HCT116 (cell line): ENCODE data around the gene FGD4. TPM values are rescaled to one million over a fixed set of nuclear protein-coding genes. Genes with fewer than 3 reads are reported as not detected.

ENCODE experiments used
- ATAC-seq: fragments of 200-7000 bp; cut with Tn5 transposase; 2 replicates; pipeline ENCODE4 v1.9.1; 2020; ENCODE audit warnings: mild to moderate bottlenecking, moderate library complexity
- BruUV-seq: library from RNA; stranded (reverse); fragments of 400-500 nt; replicated peaks from 2 replicates; lab custom pipeline; 2021; lab: Mats Ljungman, UMichigan
- CTCF ChIA-PET: fragments of 300-600 bp; sonication (Branson Sonifier 250); formaldehyde crosslinking; loops from one replicate; lab custom pipeline; 2021; ENCODE audit warnings: antibody characterized with exemption; lab: Charles Lee
- POLR2A ChIA-PET: fragments of 300-600, 350-600 bp; sonication (Branson Sonifier 250); formaldehyde crosslinking; loops from one replicate; lab custom pipeline; 2021; ENCODE audit warnings: antibody characterized with exemption; lab: Charles Lee
- RAD21 ChIA-PET, 2 experiments: fragments of 300-600 bp; sonication (Branson Sonifier 250); formaldehyde crosslinking; loops; one replicate each; lab custom pipeline; 2023; ENCODE audit warnings: low total read pairs in 2 of 2; ENCODE audit not compliant: uncharacterized antibody in 2 of 2, unreplicated experiment in 2 of 2, low non-redundant PET in 1 of 2; lab: Charles Lee
- DNase-seq: peaks from one replicate; pipeline ENCODE4 v3.0.0-alpha.2; 2010; ENCODE audit warnings: low read depth, low spot score
- H2AFZ ChIP-seq: fragments of 200-600 bp; shearing (Covaris generic), sonication (generic); 2 replicates; pipeline ENCODE4 v1.6.1; 2017; ENCODE audit warnings: low read depth, mixed run types, mixed read lengths, antibody characterized with exemption, low read length; ENCODE audit not compliant: poor library complexity, severe bottlenecking
- H3K27ac ChIP-seq: 2 replicates; pipeline ENCODE4 v1.5.1; 2012; ENCODE audit warnings: low read depth, low read length
- H3K27me3 ChIP-seq: fragments of 200-600 bp; sonication (generic); 2 replicates; pipeline ENCODE4 v1.6.1; 2016; ENCODE audit warnings: mixed run types, low read length, mixed read lengths; ENCODE audit not compliant: insufficient read depth
- H3K36me3 ChIP-seq, 2 experiments: fragments of 200-500 bp in 1 of 2; fragments of 200-600 bp in 1 of 2; sonication (Bioruptor generic) in 1 of 2; sonication (generic) in 1 of 2; 2 replicates each; pipeline versions ENCODE4 v1.5.1 to v1.6.1; 2014 to 2016; ENCODE audit warnings: low read length in 2 of 2, inconsistent platforms in 1 of 2, mixed read lengths in 1 of 2, mixed run types in 1 of 2; ENCODE audit not compliant: insufficient read depth in 2 of 2, control insufficient read depth in 1 of 2
- H3K4me1 ChIP-seq, 2 experiments: fragments of 200-600 bp in 1 of 2; sonication (generic) in 1 of 2; 2 replicates each; pipeline versions ENCODE4 v1.5.1 to v1.6.1; 2012 to 2017; ENCODE audit warnings: low read length in 2 of 2, inconsistent platforms in 1 of 2, mild to moderate bottlenecking in 1 of 2, mixed read lengths in 1 of 2, mixed run types in 1 of 2, moderate library complexity in 1 of 2; ENCODE audit not compliant: insufficient read depth in 2 of 2, control insufficient read depth in 1 of 2
- H3K4me2 ChIP-seq: fragments of 200-600 bp; sonication (generic); 2 replicates; pipeline ENCODE4 v1.6.1; 2017; ENCODE audit warnings: mixed run types, low read length, mixed read lengths
- H3K4me3 ChIP-seq, 2 experiments: fragments of 200-600 bp in 1 of 2; sonication (generic) in 1 of 2; replicated peaks in 1 of 2; 2 replicates each; pipeline ENCODE4 v1.5.1; 2011 to 2016; ENCODE audit warnings: low read length in 2 of 2, control low read depth in 1 of 2, low read depth in 1 of 2, mild to moderate bottlenecking in 1 of 2, mixed read lengths in 1 of 2, mixed run types in 1 of 2
- H3K79me2 ChIP-seq: fragments of 200-600 bp; sonication (generic); 2 replicates; pipeline ENCODE4 v1.6.1; 2017; ENCODE audit warnings: mild to moderate bottlenecking, mixed run types, low read length, moderate library complexity, mixed read lengths; ENCODE audit not compliant: insufficient read depth
- H3K9ac ChIP-seq: fragments of 200-600 bp; sonication (generic); 2 replicates; pipeline ENCODE4 v1.6.1; 2016; ENCODE audit warnings: low read length, mixed read lengths
- H3K9me2 ChIP-seq: fragments of 200-600 bp; sonication (generic), shearing (Covaris generic); 2 replicates; pipeline ENCODE4 v1.6.1; 2017; ENCODE audit warnings: mixed run types, mild to moderate bottlenecking, moderate library complexity; ENCODE audit not compliant: insufficient read depth
- H3K9me3 ChIP-seq, 2 experiments: fragments of 200-500 bp in 1 of 2; fragments of 200-600 bp in 1 of 2; sonication (Bioruptor generic) in 1 of 2; sonication (generic) in 1 of 2; 2 replicates each; pipeline ENCODE4 v1.6.1; 2014 to 2017; ENCODE audit warnings: low read length in 2 of 2, mixed read lengths in 2 of 2, inconsistent platforms in 1 of 2, low read depth in 1 of 2, mild to moderate bottlenecking in 1 of 2, mixed run types in 1 of 2, moderate library complexity in 1 of 2; ENCODE audit not compliant: control insufficient read depth in 1 of 2, insufficient read depth in 1 of 2
- H4K20me1 ChIP-seq: fragments of 200-600 bp; sonication (generic), shearing (Covaris generic); 2 replicates; pipeline ENCODE4 v1.6.1; 2017; ENCODE audit warnings: mixed run types, mild to moderate bottlenecking, moderate library complexity; ENCODE audit not compliant: insufficient read depth
- ATF3 ChIP-seq: IDR thresholded peaks from 2 replicates; pipeline ENCODE4 v1.6.1; 2012
- CEBPB ChIP-seq: IDR thresholded peaks from 2 replicates; pipeline ENCODE4 v1.6.1; 2012; ENCODE audit warnings: low read depth
- EGR1 ChIP-seq: IDR thresholded peaks from 2 replicates; pipeline ENCODE4 v1.6.1; 2012; ENCODE audit warnings: low read depth
- ELF1 ChIP-seq: IDR thresholded peaks from 2 replicates; pipeline ENCODE4 v1.6.1; 2012; ENCODE audit warnings: low read depth, borderline replicate concordance
- EZH2 ChIP-seq: fragments of 200-600 bp; sonication (generic); IDR thresholded peaks from 2 replicates; pipeline ENCODE4 v1.6.1; 2017; ENCODE audit warnings: antibody characterized with exemption, mixed run types
- JUND ChIP-seq: IDR thresholded peaks from 2 replicates; pipeline ENCODE4 v1.6.1; 2012
- MAX ChIP-seq: IDR thresholded peaks from 2 replicates; pipeline ENCODE4 v1.6.1; 2012
- POLR2A ChIP-seq: IDR thresholded peaks from 2 replicates; pipeline ENCODE4 v1.7.0; 2011; ENCODE audit warnings: borderline replicate concordance; ENCODE audit not compliant: insufficient read depth, insufficient read length; ENCODE audit errors: extremely low read depth
- POLR2AphosphoS5 ChIP-seq: IDR thresholded peaks from 2 replicates; pipeline ENCODE4 v1.6.1; 2011; ENCODE audit warnings: mild to moderate bottlenecking, low read depth, low read length, moderate library complexity
- RAD21 ChIP-seq: IDR thresholded peaks from 2 replicates; pipeline ENCODE4 v1.6.1; 2012; ENCODE audit warnings: low read depth, mild to moderate bottlenecking
- SIN3A ChIP-seq: IDR thresholded peaks from 2 replicates; pipeline ENCODE4 v1.6.1; 2012; ENCODE audit warnings: low read depth
- SP1 ChIP-seq: IDR thresholded peaks from 2 replicates; pipeline ENCODE4 v1.6.1; 2012; ENCODE audit warnings: low read depth
- SRF ChIP-seq: IDR thresholded peaks from 2 replicates; pipeline ENCODE4 v1.6.1; 2012; ENCODE audit warnings: low read depth
- TCF7L2 ChIP-seq: IDR thresholded peaks from 2 replicates; pipeline ENCODE4 v1.7.0; 2011; ENCODE audit warnings: borderline replicate concordance, inconsistent platforms; ENCODE audit not compliant: insufficient read depth, insufficient read length; ENCODE audit errors: extremely low read depth
- YY1 ChIP-seq: IDR thresholded peaks from 2 replicates; pipeline ENCODE4 v1.6.1; 2011; ENCODE audit warnings: low read length, low read depth, moderate library complexity, mild to moderate bottlenecking; ENCODE audit not compliant: insufficient replicate concordance; ENCODE audit errors: extremely low read depth
- ZFX ChIP-seq: fragments of 450-650 bp; IDR thresholded peaks from 2 replicates; pipeline ENCODE4 v1.6.1; 2017
- ZNF274 ChIP-seq: fragments of 200-500 bp; sonication (Bioruptor generic); IDR thresholded peaks from 2 replicates; pipeline ENCODE4 v1.6.1; 2014; ENCODE audit warnings: mild to moderate bottlenecking, low read depth, low read length, inconsistent platforms
- intact Hi-C: fragments of 100-400 bp; cut with micrococcal nuclease; formaldehyde crosslinking; loops from 2 replicates; pipeline ENCODE4 v1.10.0; 2022
- total RNA-seq: library from RNA; stranded (reverse); gene quantifications from one replicate; pipeline ENCODE4 v1.2.1, GENCODE V29; 2021; ENCODE audit not compliant: unreplicated experiment

The FGD4 gene
- total RNA-seq, 1 experiment from 2014 or later = 7.7 TPM

- intact Hi-C loops = no loop called here
- H3K4me2 ChIP-seq = no peak overlapping the region
Measured at GRCh38 chr12:32519047-32519446, 119.7 kb downstream of the FGD4 start.

GRCh38 chr12:32522331-32523221 is 123.2 kb downstream of the FGD4 start:
- intact Hi-C loops = no loop called here
- H3K27ac ChIP-seq = no peak overlapping the region
- no peak overlapping the region for H3K9ac ChIP-seq
- ChIA-PET POLR2A (no interaction called here), RAD21 (no interaction called here), CTCF (no interaction called here)
- H2AFZ ChIP-seq = no peak overlapping the region
- no peak overlapping the region for H3K4me3 ChIP-seq
- no peaks in the 10 kb centered on the region for H3K36me3 ChIP-seq
- H3K9me2 ChIP-seq = no peaks in the 10 kb centered on the region
- no peaks in the 10 kb centered on the region for H3K79me2 ChIP-seq
- no peak for ATAC-seq
- H3K9me3 ChIP-seq = no peaks in the 10 kb centered on the region
- H3K27me3 ChIP-seq = no peaks in the 10 kb centered on the region
- no peak for TF ChIP-seq TCF7L2
- no peak for TF ChIP-seq ATF3
- TF ChIP-seq CEBPB = no peak
- no peak for TF ChIP-seq SRF
- TF ChIP-seq ZNF274 = no peak
- TF ChIP-seq POLR2A = no peak
- TF ChIP-seq SP1 = no peak
- no peak for TF ChIP-seq YY1
- TF ChIP-seq MAX = no peak
- no peak for TF ChIP-seq POLR2AphosphoS5
- TF ChIP-seq ZFX = no peak
- TF ChIP-seq ELF1 = no peak
- TF ChIP-seq EZH2 = no peak
- TF ChIP-seq EGR1 = no peak
- no peak for TF ChIP-seq JUND
- no peak for TF ChIP-seq RAD21
- no peak for TF ChIP-seq SIN3A
- BruUV-seq = no TSS peak
- no peaks in the 10 kb centered on the region for H3K4me1 ChIP-seq
- no peaks in the 10 kb centered on the region for H4K20me1 ChIP-seq
- no peak for DNase-seq
- no peak overlapping the region for H3K4me2 ChIP-seq

More at GRCh38 chr12:32519047-32519446, 119.7 kb downstream of the FGD4 start:
- H3K9me2 ChIP-seq = no peaks in the 10 kb centered on the region
- TF ChIP-seq ZFX = no peak
- no peak for TF ChIP-seq SP1
- TF ChIP-seq ATF3 = no peak
- TF ChIP-seq POLR2AphosphoS5 = no peak
- no peak for TF ChIP-seq JUND
- TF ChIP-seq SRF = no peak
- TF ChIP-seq EGR1 = no peak
- TF ChIP-seq MAX = no peak
- TF ChIP-seq TCF7L2 = no peak
- ChIA-PET RAD21 (no interaction called here), CTCF (no interaction called here), POLR2A (no interaction called here)
- H3K79me2 ChIP-seq = no peaks in the 10 kb centered on the region
- H2AFZ ChIP-seq = no peak overlapping the region
- H3K36me3 ChIP-seq = no peaks in the 10 kb centered on the region
- no peaks in the 10 kb centered on the region for H4K20me1 ChIP-seq
- H3K9ac ChIP-seq = no peak overlapping the region
- H3K4me3 ChIP-seq = no peak overlapping the region
- DNase-seq (no peak), ATAC-seq (no peak)
- no peaks in the 10 kb centered on the region for H3K4me1 ChIP-seq
- H3K9me3 ChIP-seq = no peaks in the 10 kb centered on the region
- H3K27me3 ChIP-seq = no peaks in the 10 kb centered on the region
- BruUV-seq = no TSS peak
- no peak overlapping the region for H3K27ac ChIP-seq
